HepG2 (cell line): ENCODE data around the gene GBGT1. TPM values are rescaled to one million over a fixed set of nuclear protein-coding genes. Genes with fewer than 3 reads are reported as not detected.

Experiments
- ARHGAP35 ChIP-seq: sonication (generic); formaldehyde crosslinking; IDR thresholded peaks from 2 replicates; pipeline ENCODE4 v1.9.0; 2022; ENCODE audit warnings: mild to moderate bottlenecking, inconsistent platforms, moderate library complexity, missing genetic modification reagents, borderline replicate concordance
- ARNT2 ChIP-seq: sonication (generic); formaldehyde crosslinking; IDR thresholded peaks from 2 replicates; pipeline ENCODE4 v1.8.0; 2022; ENCODE audit warnings: mild to moderate bottlenecking, low read depth, missing genetic modification reagents, moderate library complexity
- ELF1 ChIP-seq: sonication (generic); formaldehyde crosslinking; IDR thresholded peaks from 2 replicates; pipeline ENCODE4 v1.4.0; 2020; ENCODE audit warnings: missing genetic modification reagents
- HHEX ChIP-seq: IDR thresholded peaks from 2 replicates; pipeline ENCODE4 v1.6.1; 2016; ENCODE audit warnings: control low read depth
- HOXA7 ChIP-seq: sonication (generic); formaldehyde crosslinking; IDR thresholded peaks from 2 replicates; pipeline ENCODE4 v1.8.1; 2022; ENCODE audit warnings: mild to moderate bottlenecking, missing genetic modification reagents, moderate library complexity
- IRF2 ChIP-seq: IDR thresholded peaks from 2 replicates; pipeline ENCODE4 v1.6.1; 2018; ENCODE audit warnings: missing genetic modification reagents, missing compliant biosample characterization
- MED1 ChIP-seq: sonication (generic); formaldehyde crosslinking; IDR thresholded peaks from 2 replicates; pipeline ENCODE4 v1.4.0; 2020; ENCODE audit warnings: missing genetic modification reagents
- NONO ChIP-seq, 2 experiments: fragments of 450-650 bp in 1 of 2; sonication (generic) in 1 of 2; formaldehyde crosslinking in 1 of 2; IDR thresholded peaks in 1 of 2; conservative IDR thresholded peaks in 1 of 2; 2 replicates each; pipeline versions ENCODE4 v1.6.1 to v1.8.0; 2017 to 2022; ENCODE audit warnings: mild to moderate bottlenecking in 1 of 2, missing genetic modification reagents in 1 of 2, moderate library complexity in 1 of 2
- PHF8 ChIP-seq: sonication (generic); formaldehyde crosslinking; IDR thresholded peaks from 2 replicates; pipeline ENCODE4 v1.5.0; 2020; ENCODE audit warnings: missing genetic modification reagents
- RARA ChIP-seq: IDR thresholded peaks from 2 replicates; pipeline ENCODE4 v1.6.1; 2016; ENCODE audit warnings: missing genetic modification reagents, missing compliant biosample characterization
- RBM22 ChIP-seq: fragments of 200-400 bp; formaldehyde crosslinking; optimal IDR thresholded peaks from 2 replicates; pipeline ENCODE3; 2017; ENCODE audit warnings: mild to moderate bottlenecking, low read length, moderate library complexity
- SALL1 ChIP-seq: sonication (generic); formaldehyde crosslinking; IDR thresholded peaks from 2 replicates; pipeline ENCODE4 v1.8.0; 2022; ENCODE audit warnings: mild to moderate bottlenecking, missing genetic modification reagents
- ZNF232 ChIP-seq: sonication (generic); formaldehyde crosslinking; IDR thresholded peaks from 2 replicates; pipeline ENCODE4 v1.4.0; 2020; ENCODE audit warnings: missing genetic modification reagents, borderline replicate concordance
- ZNF7 ChIP-seq: IDR thresholded peaks from 2 replicates; pipeline ENCODE4 v1.6.1; 2016; ENCODE audit warnings: missing biosample characterization, missing genetic modification reagents
- polyA plus RNA-seq, 8 experiments: library from polyadenylated mRNA; depleted of rRNA in 3 of 8; stranded (reverse) in 7 of 8; unstranded in 1 of 8; fragments of >200 nt; fragmentation: Illumina TruSeq in 4 of 8; extraction: Trizol in 4 of 8; gene quantifications; 2 replicates each; pipeline versions ENCODE4 v1.2.1 to v1.2.3, GENCODE V29; 2011 to 2016; ENCODE audit warnings: low read depth in 4 of 8, missing spikeins in 1 of 8, mixed read lengths in 1 of 8; ENCODE audit not compliant: insufficient read depth in 1 of 8
- total RNA-seq, 5 experiments: library from RNA; depleted of rRNA; stranded (reverse); fragments of >200 nt; fragmentation: Illumina TruSeq; extraction: Trizol; gene quantifications; 2 replicates each; pipeline ENCODE4 v1.2.3, GENCODE V29; 2016; ENCODE audit warnings: low read depth in 1 of 5
- TF ChIP-seq, protein P1 (sequence below): sonication (generic); formaldehyde crosslinking; IDR thresholded peaks from 2 replicates; pipeline ENCODE4; 2020; ENCODE audit warnings: missing genetic modification reagents, mild to moderate bottlenecking, borderline replicate concordance
- TF ChIP-seq, protein P2 (sequence below): sonication (generic); formaldehyde crosslinking; IDR thresholded peaks from 2 replicates; pipeline ENCODE4 v1.5.1; 2020; ENCODE audit warnings: mild to moderate bottlenecking, missing genetic modification reagents, moderate library complexity
- TF ChIP-seq, protein P3 (sequence below): sonication (generic); formaldehyde crosslinking; conservative IDR thresholded peaks from 2 replicates; pipeline ENCODE4 v1.8.0; 2022; ENCODE audit warnings: low read depth, missing genetic modification reagents
- TF ChIP-seq, protein P4 (sequence below): sonication (generic); formaldehyde crosslinking; IDR thresholded peaks from 2 replicates; pipeline ENCODE4 v1.9.0; 2022; ENCODE audit warnings: missing genetic modification reagents, mild to moderate bottlenecking, borderline replicate concordance

GBGT1 gene
- total and polyA plus RNA-seq, 2 of the 13 experiments (the other 11 are each of a cell fraction or from before 2014, with no cell fraction given), result not detected

DNA sequence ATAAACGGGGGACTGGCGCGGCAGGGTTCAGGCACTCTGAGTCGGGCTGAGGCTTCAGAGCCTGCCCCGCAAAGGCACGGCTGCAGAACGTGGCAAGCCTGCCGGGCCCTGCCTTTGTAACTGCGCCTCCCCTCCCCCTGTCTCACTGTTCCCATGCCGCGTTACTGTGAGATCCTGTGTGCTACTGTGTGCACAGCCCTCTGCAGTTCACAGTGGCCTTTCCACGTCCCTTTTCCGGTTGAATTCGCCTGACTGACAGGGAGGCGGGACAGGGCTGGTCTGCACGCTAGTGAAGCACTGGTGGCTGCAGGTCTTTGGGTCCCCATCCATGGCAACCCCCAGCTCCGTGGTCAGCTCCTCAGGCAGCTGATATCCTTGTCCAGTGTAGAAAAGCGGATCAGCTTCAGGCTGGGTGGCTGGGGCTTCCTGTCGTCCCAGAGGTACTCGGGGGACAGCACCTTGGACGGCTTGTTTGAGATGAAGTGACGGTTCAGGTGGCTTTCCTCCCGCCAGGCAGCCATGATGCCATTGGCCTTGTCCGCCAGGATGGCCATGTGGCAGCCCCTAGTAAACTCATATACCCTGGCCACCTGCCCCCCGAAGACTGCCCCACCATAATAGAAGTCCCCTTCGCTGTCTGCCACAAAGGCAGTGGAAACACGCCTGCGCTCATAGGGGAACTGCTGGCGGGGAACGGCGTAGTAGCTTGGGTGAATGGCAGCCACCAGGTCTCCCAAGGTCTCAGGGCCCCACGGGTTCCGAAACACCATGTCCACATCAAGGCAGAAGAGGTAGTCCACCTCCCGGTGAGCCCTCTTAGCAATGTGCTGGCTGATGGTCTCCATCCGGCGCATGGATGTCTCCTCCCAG, 10.3 kb downstream of the GBGT1 start (continued):
- TF ChIP-seq PHF8 (CRISPR knock-in tag) (0 out of 2 replicates have a peak, but pooled peaks have one; percentile 50), HOXA7 (CRISPR knock-in tag) (no peak), IRF2 (peak; percentile 46; the same call in 1 of the 2 replicates), ARNT2 (CRISPR knock-in tag) (no peak), ARHGAP35 (0 out of 2 replicates have a peak, but pooled peaks have one; percentile 13), HHEX (CRISPR knock-in tag) (no peak), RBM22 (no peak), NONO (IDR thresholded peaks at IDR 0.05) (no peak), NONO (CRISPR knock-in tag; conservative IDR thresholded peaks at IDR 0.05) (peak; percentile 66; the same call in 1 of the 2 replicates), MED1 (0 out of 2 replicates have a peak, but pooled peaks have one; percentile 23), ZNF232 (no peak), RARA (0 out of 2 replicates have a peak, but pooled peaks have one; percentile 24), ELF1 (peak; percentile 35; the same call in 1 of the 2 replicates), ZNF7 (CRISPR knock-in tag) (no peak), SALL1 (CRISPR knock-in tag) (peak; percentile 80)
- TF ChIP-seq, protein P1, sequence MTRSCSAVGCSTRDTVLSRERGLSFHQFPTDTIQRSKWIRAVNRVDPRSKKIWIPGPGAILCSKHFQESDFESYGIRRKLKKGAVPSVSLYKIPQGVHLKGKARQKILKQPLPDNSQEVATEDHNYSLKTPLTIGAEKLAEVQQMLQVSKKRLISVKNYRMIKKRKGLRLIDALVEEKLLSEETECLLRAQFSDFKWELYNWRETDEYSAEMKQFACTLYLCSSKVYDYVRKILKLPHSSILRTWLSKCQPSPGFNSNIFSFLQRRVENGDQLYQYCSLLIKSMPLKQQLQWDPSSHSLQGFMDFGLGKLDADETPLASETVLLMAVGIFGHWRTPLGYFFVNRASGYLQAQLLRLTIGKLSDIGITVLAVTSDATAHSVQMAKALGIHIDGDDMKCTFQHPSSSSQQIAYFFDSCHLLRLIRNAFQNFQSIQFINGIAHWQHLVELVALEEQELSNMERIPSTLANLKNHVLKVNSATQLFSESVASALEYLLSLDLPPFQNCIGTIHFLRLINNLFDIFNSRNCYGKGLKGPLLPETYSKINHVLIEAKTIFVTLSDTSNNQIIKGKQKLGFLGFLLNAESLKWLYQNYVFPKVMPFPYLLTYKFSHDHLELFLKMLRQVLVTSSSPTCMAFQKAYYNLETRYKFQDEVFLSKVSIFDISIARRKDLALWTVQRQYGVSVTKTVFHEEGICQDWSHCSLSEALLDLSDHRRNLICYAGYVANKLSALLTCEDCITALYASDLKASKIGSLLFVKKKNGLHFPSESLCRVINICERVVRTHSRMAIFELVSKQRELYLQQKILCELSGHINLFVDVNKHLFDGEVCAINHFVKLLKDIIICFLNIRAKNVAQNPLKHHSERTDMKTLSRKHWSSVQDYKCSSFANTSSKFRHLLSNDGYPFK (CRISPR knock-in tag), result peak; percentile 47; the same call in 1 of the 2 replicates
- TF ChIP-seq, protein P2, sequence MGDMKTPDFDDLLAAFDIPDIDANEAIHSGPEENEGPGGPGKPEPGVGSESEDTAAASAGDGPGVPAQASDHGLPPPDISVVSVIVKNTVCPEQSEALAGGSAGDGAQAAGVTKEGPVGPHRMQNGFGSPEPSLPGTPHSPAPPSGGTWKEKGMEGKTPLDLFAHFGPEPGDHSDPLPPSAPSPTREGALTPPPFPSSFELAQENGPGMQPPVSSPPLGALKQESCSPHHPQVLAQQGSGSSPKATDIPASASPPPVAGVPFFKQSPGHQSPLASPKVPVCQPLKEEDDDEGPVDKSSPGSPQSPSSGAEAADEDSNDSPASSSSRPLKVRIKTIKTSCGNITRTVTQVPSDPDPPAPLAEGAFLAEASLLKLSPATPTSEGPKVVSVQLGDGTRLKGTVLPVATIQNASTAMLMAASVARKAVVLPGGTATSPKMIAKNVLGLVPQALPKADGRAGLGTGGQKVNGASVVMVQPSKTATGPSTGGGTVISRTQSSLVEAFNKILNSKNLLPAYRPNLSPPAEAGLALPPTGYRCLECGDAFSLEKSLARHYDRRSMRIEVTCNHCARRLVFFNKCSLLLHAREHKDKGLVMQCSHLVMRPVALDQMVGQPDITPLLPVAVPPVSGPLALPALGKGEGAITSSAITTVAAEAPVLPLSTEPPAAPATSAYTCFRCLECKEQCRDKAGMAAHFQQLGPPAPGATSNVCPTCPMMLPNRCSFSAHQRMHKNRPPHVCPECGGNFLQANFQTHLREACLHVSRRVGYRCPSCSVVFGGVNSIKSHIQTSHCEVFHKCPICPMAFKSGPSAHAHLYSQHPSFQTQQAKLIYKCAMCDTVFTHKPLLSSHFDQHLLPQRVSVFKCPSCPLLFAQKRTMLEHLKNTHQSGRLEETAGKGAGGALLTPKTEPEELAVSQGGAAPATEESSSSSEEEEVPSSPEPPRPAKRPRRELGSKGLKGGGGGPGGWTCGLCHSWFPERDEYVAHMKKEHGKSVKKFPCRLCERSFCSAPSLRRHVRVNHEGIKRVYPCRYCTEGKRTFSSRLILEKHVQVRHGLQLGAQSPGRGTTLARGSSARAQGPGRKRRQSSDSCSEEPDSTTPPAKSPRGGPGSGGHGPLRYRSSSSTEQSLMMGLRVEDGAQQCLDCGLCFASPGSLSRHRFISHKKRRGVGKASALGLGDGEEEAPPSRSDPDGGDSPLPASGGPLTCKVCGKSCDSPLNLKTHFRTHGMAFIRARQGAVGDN (CRISPR knock-in tag), result peak; percentile 77
- TF ChIP-seq, protein P3, sequence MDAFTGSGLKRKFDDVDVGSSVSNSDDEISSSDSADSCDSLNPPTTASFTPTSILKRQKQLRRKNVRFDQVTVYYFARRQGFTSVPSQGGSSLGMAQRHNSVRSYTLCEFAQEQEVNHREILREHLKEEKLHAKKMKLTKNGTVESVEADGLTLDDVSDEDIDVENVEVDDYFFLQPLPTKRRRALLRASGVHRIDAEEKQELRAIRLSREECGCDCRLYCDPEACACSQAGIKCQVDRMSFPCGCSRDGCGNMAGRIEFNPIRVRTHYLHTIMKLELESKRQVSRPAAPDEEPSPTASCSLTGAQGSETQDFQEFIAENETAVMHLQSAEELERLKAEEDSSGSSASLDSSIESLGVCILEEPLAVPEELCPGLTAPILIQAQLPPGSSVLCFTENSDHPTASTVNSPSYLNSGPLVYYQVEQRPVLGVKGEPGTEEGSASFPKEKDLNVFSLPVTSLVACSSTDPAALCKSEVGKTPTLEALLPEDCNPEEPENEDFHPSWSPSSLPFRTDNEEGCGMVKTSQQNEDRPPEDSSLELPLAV (CRISPR knock-in tag), result no peak
- TF ChIP-seq, protein P4, sequence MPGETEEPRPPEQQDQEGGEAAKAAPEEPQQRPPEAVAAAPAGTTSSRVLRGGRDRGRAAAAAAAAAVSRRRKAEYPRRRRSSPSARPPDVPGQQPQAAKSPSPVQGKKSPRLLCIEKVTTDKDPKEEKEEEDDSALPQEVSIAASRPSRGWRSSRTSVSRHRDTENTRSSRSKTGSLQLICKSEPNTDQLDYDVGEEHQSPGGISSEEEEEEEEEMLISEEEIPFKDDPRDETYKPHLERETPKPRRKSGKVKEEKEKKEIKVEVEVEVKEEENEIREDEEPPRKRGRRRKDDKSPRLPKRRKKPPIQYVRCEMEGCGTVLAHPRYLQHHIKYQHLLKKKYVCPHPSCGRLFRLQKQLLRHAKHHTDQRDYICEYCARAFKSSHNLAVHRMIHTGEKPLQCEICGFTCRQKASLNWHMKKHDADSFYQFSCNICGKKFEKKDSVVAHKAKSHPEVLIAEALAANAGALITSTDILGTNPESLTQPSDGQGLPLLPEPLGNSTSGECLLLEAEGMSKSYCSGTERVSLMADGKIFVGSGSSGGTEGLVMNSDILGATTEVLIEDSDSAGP (CRISPR knock-in tag), result 0 out of 2 replicates have a peak, but pooled peaks have one; percentile 54
